HUES64 (cell line): ENCODE data around the gene CNTNAP2.

Source experiments
- H3K27ac ChIP-seq: 2 replicates; pipeline ENCODE4 v1.7.0; 2013; ENCODE audit warnings: low read depth, low read length, inconsistent platforms
- H3K27me3 ChIP-seq: 2 replicates; pipeline ENCODE4 v1.6.1; 2013; ENCODE audit warnings: mild to moderate bottlenecking, low read length; ENCODE audit not compliant: insufficient read depth
- H3K36me3 ChIP-seq: 2 replicates; pipeline ENCODE4 v1.6.1; 2013; ENCODE audit warnings: mild to moderate bottlenecking, low read length; ENCODE audit not compliant: insufficient read depth
- H3K4me1 ChIP-seq: 2 replicates; pipeline ENCODE4 v1.6.1; 2013; ENCODE audit warnings: mild to moderate bottlenecking, low read length, moderate library complexity; ENCODE audit not compliant: insufficient read depth
- H3K4me3 ChIP-seq: 2 replicates; pipeline ENCODE4 v1.5.1; 2013; ENCODE audit warnings: mild to moderate bottlenecking, low read length, moderate library complexity
- H3K9ac ChIP-seq: 2 replicates; pipeline ENCODE4 v1.6.1; 2013; ENCODE audit warnings: mild to moderate bottlenecking, low read depth, low read length
- H3K9me3 ChIP-seq: 2 replicates; pipeline ENCODE4 v1.6.1; 2013; ENCODE audit warnings: low read depth, low read length; ENCODE audit not compliant: insufficient read depth
- whole genome bisulfite sequencing: fragments of 150-250, 120-280 bp; methylation state at CpG from one replicate; pipeline ENCODE4 v1.1.7; 2013; ENCODE audit warnings: missing lambda C conversion rate; 5-methylcytosine and 5-hydroxymethylcytosine counted together

Gene CNTNAP2

GRCh38 chr7:148026713-148027112 lies 1910.1 kb downstream of the CNTNAP2 start:
- Histone ChIP-seq H3K9me3 (no peaks in the 10 kb centered on the region), H3K4me1 (peaks cover 10% of the 10 kb centered on the region), H3K9ac (no peak overlapping the region), H3K27ac (no peak overlapping the region), H3K36me3 (no peaks in the 10 kb centered on the region), H3K4me3 (no peak overlapping the region), H3K27me3 (peaks cover 56% of the 10 kb centered on the region)
- 78% methylated on average over 5 of the region's 5 CpGs for WGBS

DNA sequence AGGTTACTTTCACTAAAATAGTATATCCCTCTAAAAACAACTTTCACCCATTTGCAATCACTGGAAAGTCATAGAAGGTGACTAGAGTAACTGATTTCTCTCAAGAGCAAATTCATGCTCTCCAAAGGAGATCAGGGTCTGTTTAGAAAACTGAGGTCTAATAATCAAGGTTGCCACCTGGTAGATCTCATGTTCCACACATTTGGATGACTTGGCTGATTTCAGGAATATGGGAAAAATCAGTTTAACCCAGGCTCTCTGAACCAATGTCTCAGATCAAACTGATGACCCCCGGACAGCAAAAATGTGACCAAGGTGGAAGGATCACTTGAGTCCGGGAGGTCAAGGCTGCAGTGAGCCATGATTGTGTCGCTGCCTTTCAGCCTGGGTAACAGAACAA lies 1911.6 kb downstream of the CNTNAP2 start:
- no peaks in the 10 kb centered on the region for H3K36me3 ChIP-seq
- H3K4me3 ChIP-seq = no peak overlapping the region
- WGBS = 89% methylated on average over 3 of the region's 3 CpGs
- H3K9me3 ChIP-seq = no peaks in the 10 kb centered on the region
- H3K4me1 ChIP-seq = peaks cover 10% of the 10 kb centered on the region
- no peak overlapping the region for H3K27ac ChIP-seq
- H3K9ac ChIP-seq = no peak overlapping the region
- peaks cover 61% of the 10 kb centered on the region for H3K27me3 ChIP-seq

GRCh38 chr7:148031019-148031418 lies 1914.4 kb downstream of the CNTNAP2 start:
- Histone ChIP-seq H3K27ac (no peak overlapping the region), H3K27me3 (peaks cover 81% of the 10 kb centered on the region), H3K36me3 (no peaks in the 10 kb centered on the region), H3K4me3 (no peak overlapping the region), H3K9ac (no peak overlapping the region), H3K4me1 (peaks cover 10% of the 10 kb centered on the region), H3K9me3 (no peaks in the 10 kb centered on the region)
- WGBS = 36% methylated on average over 2 of the region's 2 CpGs

DNA sequence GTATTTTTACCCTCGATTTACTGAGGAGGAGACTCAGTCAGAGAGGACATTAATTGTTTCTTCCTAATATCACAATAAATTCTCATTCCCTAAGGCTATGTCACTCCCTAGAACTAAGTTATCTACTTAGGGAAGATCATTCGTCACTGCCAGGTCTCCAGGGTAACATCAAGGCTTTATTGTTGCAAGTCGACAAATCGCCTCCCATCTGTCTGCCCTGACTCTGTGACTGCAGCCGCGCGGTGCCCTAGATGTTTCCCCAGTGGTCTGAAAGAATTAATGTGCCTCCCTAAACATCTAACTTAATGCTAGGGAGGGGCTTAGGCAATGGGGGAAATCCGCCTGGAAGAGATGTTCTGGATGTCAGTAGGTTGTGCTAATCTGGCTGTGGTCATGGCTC lies 1915.2 kb downstream of the CNTNAP2 start:
- Histone ChIP-seq H3K9ac (no peak overlapping the region), H3K36me3 (no peaks in the 10 kb centered on the region), H3K4me3 (no peak overlapping the region), H3K4me1 (peaks cover 10% of the 10 kb centered on the region; the same call in 1 of the 2 replicates), H3K27ac (no peak overlapping the region), H3K9me3 (no peaks in the 10 kb centered on the region), H3K27me3 (peaks cover 81% of the 10 kb centered on the region)
- WGBS = 75% methylated on average over 8 of the region's 8 CpGs

GRCh38 chr7:148035950-148036349 lies 1919.3 kb downstream of the CNTNAP2 start:
- Histone ChIP-seq H3K27me3 (peaks cover 41% of the 10 kb centered on the region), H3K9ac (no peak overlapping the region), H3K27ac (no peak overlapping the region), H3K36me3 (no peaks in the 10 kb centered on the region), H3K9me3 (no peaks in the 10 kb centered on the region), H3K4me3 (no peak overlapping the region), H3K4me1 (peaks cover 7% of the 10 kb centered on the region; the same call in 1 of the 2 replicates)
- WGBS = 80% methylated on average over 1 of the region's 1 CpG

DNA sequence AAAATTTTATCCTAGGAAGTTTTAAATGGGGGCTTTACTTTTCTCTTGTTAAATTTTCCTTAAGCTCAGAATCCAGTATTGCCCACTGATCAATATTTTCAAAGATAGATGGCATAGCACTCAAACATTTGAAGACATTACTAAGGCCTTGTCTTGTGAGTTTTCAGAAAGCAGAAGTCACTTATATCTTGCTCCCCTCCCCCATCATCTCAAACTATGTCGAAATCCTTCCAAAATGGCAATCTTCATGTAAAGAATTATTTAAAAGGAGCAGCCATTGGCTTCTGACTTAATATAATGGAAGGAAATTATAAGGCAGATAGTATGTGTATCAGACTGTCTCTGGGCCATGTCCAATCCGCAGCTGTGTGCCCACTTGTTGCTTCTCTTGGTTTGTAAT lies 1920.4 kb downstream of the CNTNAP2 start:
- Histone ChIP-seq H3K27ac (no peak overlapping the region), H3K9me3 (no peaks in the 10 kb centered on the region), H3K27me3 (peaks cover 32% of the 10 kb centered on the region), H3K4me1 (no peaks in the 10 kb centered on the region), H3K36me3 (no peaks in the 10 kb centered on the region), H3K4me3 (no peak overlapping the region), H3K9ac (no peak overlapping the region)
- WGBS = 92% methylated on average over 2 of the region's 2 CpGs

DNA sequence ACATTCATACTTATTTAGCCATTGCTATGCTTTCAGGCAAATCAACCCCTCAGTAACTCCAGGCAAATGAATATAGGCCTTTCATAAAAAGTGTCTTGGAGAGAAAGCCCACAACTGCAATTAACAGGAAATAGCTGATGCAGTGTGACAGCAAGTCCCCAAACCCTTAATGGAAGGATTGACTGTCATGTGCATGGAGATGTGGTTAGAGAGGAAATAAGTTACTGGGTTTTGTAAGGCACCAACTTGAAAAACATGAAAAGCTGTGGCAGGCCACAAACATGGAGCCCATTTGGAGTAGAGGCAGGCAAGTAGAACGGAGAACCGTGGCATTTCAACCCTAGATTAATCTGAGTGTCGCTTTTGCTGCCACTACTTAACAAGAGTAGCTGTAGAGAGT lies 1924.6 kb downstream of the CNTNAP2 start:
- H3K9me3 ChIP-seq = no peaks in the 10 kb centered on the region
- H3K4me3 ChIP-seq = no peak overlapping the region
- no peaks in the 10 kb centered on the region for H3K4me1 ChIP-seq
- no peak overlapping the region for H3K27ac ChIP-seq
- no peaks in the 10 kb centered on the region for H3K27me3 ChIP-seq
- 96% methylated on average over 3 of the region's 3 CpGs for WGBS
- H3K36me3 ChIP-seq = no peaks in the 10 kb centered on the region
- no peak overlapping the region for H3K9ac ChIP-seq

DNA sequence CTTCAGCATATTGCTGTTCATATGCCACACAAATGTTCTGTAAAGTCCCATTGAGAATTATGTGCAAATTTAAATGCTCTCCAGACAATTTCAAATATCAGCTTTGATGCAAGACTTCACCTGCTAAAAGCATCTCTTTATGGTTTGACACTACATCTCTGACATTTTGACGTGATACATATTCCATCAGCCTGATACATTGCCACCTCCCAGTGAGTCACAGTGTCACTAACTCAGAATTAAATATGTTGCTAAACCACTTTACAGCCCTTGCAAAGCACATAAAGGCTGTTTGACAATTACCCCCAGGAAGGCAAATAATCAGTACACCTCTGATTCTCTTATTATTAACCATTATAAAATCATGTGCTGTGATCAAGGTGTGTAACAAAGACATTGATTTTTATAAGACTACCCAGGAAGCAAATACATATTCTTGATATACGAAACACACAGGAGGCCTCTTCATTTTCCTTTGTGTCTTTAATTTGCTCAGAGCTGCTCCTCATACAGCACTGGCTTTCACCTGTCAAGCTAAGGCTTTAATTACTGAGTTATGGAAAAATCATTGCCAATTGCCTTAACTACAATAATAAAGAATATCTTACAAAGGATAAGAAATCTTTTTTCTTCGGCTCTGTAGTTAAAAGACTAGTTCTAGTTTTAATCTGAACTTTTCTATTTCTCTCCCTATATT lies 1926.5 kb downstream of the CNTNAP2 start:
- H3K9me3 ChIP-seq = no peaks in the 10 kb centered on the region
- no peaks in the 10 kb centered on the region for H3K27me3 ChIP-seq
- no peaks in the 10 kb centered on the region for H3K4me1 ChIP-seq
- no peak overlapping the region for H3K9ac ChIP-seq
- no peak overlapping the region for H3K27ac ChIP-seq
- whole genome bisulfite sequencing = 91% methylated on average over 2 of the region's 3 CpGs
- H3K36me3 ChIP-seq = no peaks in the 10 kb centered on the region
- no peak overlapping the region for H3K4me3 ChIP-seq

DNA sequence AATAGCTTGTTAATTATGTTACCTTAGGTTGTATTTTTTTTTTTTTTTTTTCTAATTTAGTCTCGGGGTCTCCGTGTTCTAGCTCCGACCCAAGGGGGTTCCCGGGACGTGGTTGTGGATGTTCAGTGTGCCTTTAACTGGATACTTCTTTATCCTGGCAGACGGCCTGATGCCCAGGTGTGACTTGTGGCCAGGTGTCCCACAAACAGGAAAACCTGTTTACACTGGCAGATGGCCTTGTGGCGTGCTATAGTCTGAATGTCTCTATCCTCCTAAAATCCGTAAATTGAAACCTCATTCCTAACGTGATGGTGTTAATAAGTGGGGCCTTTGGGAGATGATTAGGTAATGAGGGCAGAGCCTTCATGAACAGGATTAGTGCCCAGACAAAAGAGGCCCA lies 1927.6 kb downstream of the CNTNAP2 start:
- H3K4me1 ChIP-seq = no peaks in the 10 kb centered on the region
- H3K4me3 ChIP-seq = no peak overlapping the region
- H3K27me3 ChIP-seq = no peaks in the 10 kb centered on the region
- H3K9me3 ChIP-seq = no peaks in the 10 kb centered on the region
- H3K27ac ChIP-seq = no peak overlapping the region
- 96% methylated on average over 9 of the region's 9 CpGs for WGBS
- no peaks in the 10 kb centered on the region for H3K36me3 ChIP-seq
- no peak overlapping the region for H3K9ac ChIP-seq

DNA sequence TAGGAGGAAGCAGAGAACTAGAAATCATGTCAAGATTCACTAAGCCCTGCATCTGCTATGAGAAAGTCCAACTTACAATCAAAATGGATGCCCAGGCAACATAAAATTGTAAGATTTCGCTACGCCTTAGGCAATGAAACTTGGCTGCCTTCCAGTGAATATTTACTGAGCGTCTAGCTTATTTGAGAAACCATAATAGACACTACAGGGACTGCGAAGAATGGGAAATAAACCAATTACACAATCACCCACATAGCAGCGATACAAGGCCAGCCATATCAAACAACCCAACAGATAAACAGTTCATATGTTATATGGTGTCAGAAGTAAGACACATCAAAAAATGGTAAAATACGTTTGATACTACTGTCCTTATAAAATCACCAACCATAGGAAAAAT lies 1928.9 kb downstream of the CNTNAP2 start:
- Histone ChIP-seq H3K9me3 (no peaks in the 10 kb centered on the region), H3K27ac (no peak overlapping the region), H3K9ac (no peak overlapping the region), H3K4me3 (no peak overlapping the region), H3K4me1 (no peaks in the 10 kb centered on the region), H3K36me3 (no peaks in the 10 kb centered on the region), H3K27me3 (no peaks in the 10 kb centered on the region)
- 94% methylated on average over 4 of the region's 6 CpGs for WGBS

GRCh38 chr7:148049068-148049467 lies 1932.5 kb downstream of the CNTNAP2 start:
- H3K27ac ChIP-seq = no peak overlapping the region
- no peaks in the 10 kb centered on the region for H3K4me1 ChIP-seq
- no peaks in the 10 kb centered on the region for H3K27me3 ChIP-seq
- H3K36me3 ChIP-seq = no peaks in the 10 kb centered on the region
- 93% methylated on average over 4 of the region's 4 CpGs for WGBS
- H3K9me3 ChIP-seq = no peaks in the 10 kb centered on the region
- H3K9ac ChIP-seq = no peak overlapping the region
- H3K4me3 ChIP-seq = no peak overlapping the region
